Vagina (tissue), 2 donors: Measurements from ENCODE around the gene KNSTRN. TPM values are rescaled to one million over a fixed set of nuclear protein-coding genes. Genes with fewer than 3 reads are reported as not detected.

Experiments
- DNase-seq, 2 donors: peaks; one replicate each; pipeline ENCODE4 v3.0.0-alpha.2; 2017; ENCODE audit errors: extremely low spot score in 2 of 2
- H3K27ac ChIP-seq: fragments of 200-600 bp; sonication (generic); one replicate; pipeline ENCODE4 v1.5.1; 2019
- H3K27me3 ChIP-seq: fragments of 200-600 bp; sonication (generic); one replicate; pipeline ENCODE4 v1.5.1; 2019
- H3K36me3 ChIP-seq, 2 donors: fragments of 200-600 bp; sonication (generic); one replicate each; pipeline ENCODE4 v1.5.1; 2017 to 2019
- H3K4me1 ChIP-seq: fragments of 200-600 bp; sonication (generic); one replicate; pipeline ENCODE4 v1.5.1; 2019
- H3K4me3 ChIP-seq, 2 donors: fragments of 200-600 bp; sonication (generic); 1 replicate in 1 of 2; 2 replicates in 1 of 2; pipeline ENCODE4 v1.5.1; 2016 to 2019
- H3K9me3 ChIP-seq: fragments of 200-600 bp; sonication (generic); one replicate; pipeline ENCODE4 v1.5.1; 2019
- POLR2A ChIP-seq, 2 donors: fragments of 450-650 bp; IDR thresholded peaks; one replicate each; pipeline ENCODE4 v1.6.1; 2017; ENCODE audit warnings: antibody characterized with exemption in 2 of 2, mild to moderate bottlenecking in 2 of 2, moderate library complexity in 2 of 2
- POLR2AphosphoS5 ChIP-seq, 2 donors: sonication (generic); formaldehyde crosslinking; IDR thresholded peaks; one replicate each; pipeline ENCODE4 v1.9.0; 2017; ENCODE audit warnings: antibody characterized with exemption in 2 of 2, mild to moderate bottlenecking in 2 of 2, low read depth in 1 of 2; ENCODE audit not compliant: insufficient read depth in 1 of 2
- intact Hi-C: fragments of 100-400 bp; cut with DNase I; formaldehyde crosslinking; loops from one replicate; pipeline ENCODE4 v1.15.1; 2023
- total RNA-seq: library from RNA; depleted of rRNA; stranded (reverse); fragments of >200 nt; gene quantifications from one replicate; pipeline ENCODE4 v1.2.3, GENCODE V29; 2016
- TF ChIP-seq, protein P1 (sequence below), 3 experiments: fragments of 450-650 bp in 2 of 3; fragments of 200-600 bp in 1 of 3; sonication (generic) in 1 of 3; IDR thresholded peaks; one replicate each; pipeline ENCODE4 v1.5.1; 2017 to 2019; ENCODE audit warnings: antibody characterized with exemption in 3 of 3, mild to moderate bottlenecking in 2 of 3, moderate library complexity in 2 of 3

Gene KNSTRN
- total RNA-seq, 1 donor from 2014 or later, result 13.5 TPM

GRCh38 chr15:40340038-40340739, 42.3 kb upstream of the KNSTRN start:
- Histone ChIP-seq H3K4me1 (peaks cover 89% of the 10 kb centered on the region), H3K9me3 (no peaks in the 10 kb centered on the region), H3K4me3 (peak overlapping the region; percentile 44 to 45), H3K36me3 (no peaks in the 10 kb centered on the region), H3K27me3 (no peaks in the 10 kb centered on the region), H3K27ac (peak overlapping the region; percentile 94)
- intact Hi-C loops, result loop anchor here (10.0 kb wide), 1 partner anchor 85 kb away; no protein-coding TSS in a partner anchor
- no peak for DNase-seq
- TF ChIP-seq POLR2AphosphoS5 (IDR thresholded peaks at IDR 0.05; ENCODE audit: insufficient read depth in 1 of 2, low read depth in 1 of 2), result no peak
- TF ChIP-seq, protein P1, sequence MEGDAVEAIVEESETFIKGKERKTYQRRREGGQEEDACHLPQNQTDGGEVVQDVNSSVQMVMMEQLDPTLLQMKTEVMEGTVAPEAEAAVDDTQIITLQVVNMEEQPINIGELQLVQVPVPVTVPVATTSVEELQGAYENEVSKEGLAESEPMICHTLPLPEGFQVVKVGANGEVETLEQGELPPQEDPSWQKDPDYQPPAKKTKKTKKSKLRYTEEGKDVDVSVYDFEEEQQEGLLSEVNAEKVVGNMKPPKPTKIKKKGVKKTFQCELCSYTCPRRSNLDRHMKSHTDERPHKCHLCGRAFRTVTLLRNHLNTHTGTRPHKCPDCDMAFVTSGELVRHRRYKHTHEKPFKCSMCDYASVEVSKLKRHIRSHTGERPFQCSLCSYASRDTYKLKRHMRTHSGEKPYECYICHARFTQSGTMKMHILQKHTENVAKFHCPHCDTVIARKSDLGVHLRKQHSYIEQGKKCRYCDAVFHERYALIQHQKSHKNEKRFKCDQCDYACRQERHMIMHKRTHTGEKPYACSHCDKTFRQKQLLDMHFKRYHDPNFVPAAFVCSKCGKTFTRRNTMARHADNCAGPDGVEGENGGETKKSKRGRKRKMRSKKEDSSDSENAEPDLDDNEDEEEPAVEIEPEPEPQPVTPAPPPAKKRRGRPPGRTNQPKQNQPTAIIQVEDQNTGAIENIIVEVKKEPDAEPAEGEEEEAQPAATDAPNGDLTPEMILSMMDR (IDR thresholded peaks at IDR 0.05), result no peak
- TF ChIP-seq POLR2A (IDR thresholded peaks at IDR 0.05), result no peak

DNA sequence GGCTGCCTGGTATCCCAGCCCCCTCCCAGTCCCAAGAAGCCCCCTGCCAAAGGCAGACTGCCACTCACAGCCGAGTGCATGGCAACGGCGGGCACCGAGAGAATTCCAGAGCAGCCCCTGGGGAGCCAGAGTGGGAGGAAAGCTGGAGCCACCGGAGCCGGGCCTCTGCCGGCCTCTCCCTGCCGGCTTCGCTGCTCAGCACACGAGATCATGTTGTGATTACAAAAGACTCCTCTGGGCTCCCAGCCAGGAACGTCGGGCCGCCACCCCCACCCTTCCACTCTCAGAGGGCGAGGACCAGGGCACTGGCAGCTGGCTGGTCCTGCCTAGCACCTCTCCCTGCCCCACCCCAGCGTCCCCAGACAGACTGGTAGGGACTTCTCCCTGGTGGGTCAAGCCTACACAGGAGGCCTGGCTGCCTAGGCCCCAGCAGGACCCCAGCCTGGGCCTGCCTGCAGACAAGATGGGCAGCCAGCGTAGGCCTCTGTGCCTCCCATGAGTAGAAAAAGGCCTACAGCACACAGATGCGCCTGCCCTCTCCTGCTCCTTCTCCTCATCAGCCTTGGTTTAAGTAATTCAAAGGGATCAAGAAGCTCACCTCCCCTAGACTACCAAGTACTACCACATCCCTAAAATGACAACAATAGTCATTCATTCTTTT, 41.7 kb upstream of the KNSTRN start, which contains the start of gene CCDC9B:
Gene CCDC9B (minus strand): TSS at position 200 of the 661 bp plus-strand sequence. CDS start 120 bp downstream, at position 80.
- Histone ChIP-seq H3K27ac (peak within 1 kb of the TSS; percentile 94), H3K4me1 (peaks cover 84% of the 10 kb centered on the region), H3K9me3 (no peaks in the 10 kb centered on the region), H3K36me3 (no peaks in the 10 kb centered on the region), H3K27me3 (no peaks in the 10 kb centered on the region), H3K4me3 (peak within 1 kb of the TSS; percentile 44 to 45)
- intact Hi-C loops, result loop anchor here (10.0 kb wide), 1 partner anchor 84 kb away; no protein-coding TSS in a partner anchor
- TF ChIP-seq POLR2AphosphoS5 (IDR thresholded peaks at IDR 0.05; ENCODE audit: insufficient read depth in 1 of 2, low read depth in 1 of 2) (peak; percentile 86 to 87), POLR2A (IDR thresholded peaks at IDR 0.05) (peak in 1 of 2 donors; percentile 13)
- TF ChIP-seq, protein P1 (IDR thresholded peaks at IDR 0.05), result no peak
- no peak for DNase-seq

DNA sequence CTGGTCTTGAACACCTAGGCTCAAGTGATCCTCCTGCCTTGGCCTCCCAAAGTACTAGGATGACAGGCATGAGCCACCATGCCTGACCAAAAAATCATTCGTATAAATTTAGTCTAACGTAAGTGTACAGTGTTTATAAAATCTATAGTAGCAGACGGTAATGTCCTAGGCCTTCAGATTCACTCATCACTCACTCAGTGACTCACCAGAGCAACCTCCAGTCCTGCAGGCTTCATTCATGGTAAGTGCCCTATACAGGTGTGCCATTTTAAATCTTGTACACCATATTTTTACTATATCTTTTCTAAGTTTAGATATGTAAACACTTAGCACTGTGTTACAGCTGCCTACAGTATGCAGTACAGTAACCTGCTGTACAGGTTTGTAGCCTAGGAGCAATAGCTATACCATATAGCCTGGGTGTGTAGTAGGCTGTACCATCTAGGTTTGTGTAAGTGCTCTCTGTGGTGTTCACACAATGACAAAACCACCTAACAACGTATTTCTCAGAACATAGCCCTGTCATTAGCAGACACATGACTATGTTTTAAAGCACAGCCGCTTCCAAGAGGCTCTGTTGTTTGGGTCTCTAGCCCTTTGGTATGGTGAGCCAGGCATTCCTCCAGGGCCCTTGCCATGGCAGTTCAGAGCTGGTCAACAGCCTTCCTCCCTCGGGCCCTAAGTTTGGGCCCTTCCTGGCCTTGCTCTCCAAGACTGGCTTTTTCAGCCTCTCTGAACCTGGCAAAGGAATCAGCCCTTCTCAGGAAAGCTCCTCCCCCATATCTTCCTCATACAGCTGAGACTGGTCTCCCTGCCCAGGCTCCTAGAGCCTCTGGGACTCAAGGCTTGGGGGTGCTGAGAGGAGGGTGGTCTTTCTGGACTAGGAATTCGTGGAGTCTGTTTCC, 39.9 kb upstream of the KNSTRN start:
- no peaks in the 10 kb centered on the region for H3K36me3 ChIP-seq
- no peak overlapping the region for H3K4me3 ChIP-seq
- H3K27me3 ChIP-seq, result no peaks in the 10 kb centered on the region
- peaks cover 66% of the 10 kb centered on the region for H3K4me1 ChIP-seq
- no peak for DNase-seq
- H3K27ac ChIP-seq, result peak overlapping the region; percentile 94
- intact Hi-C loops, result loop anchor here (10.0 kb wide), 1 partner anchor 82 kb away; no protein-coding TSS in a partner anchor
- TF ChIP-seq POLR2A (IDR thresholded peaks at IDR 0.05) (no peak), POLR2AphosphoS5 (IDR thresholded peaks at IDR 0.05; ENCODE audit: insufficient read depth in 1 of 2, low read depth in 1 of 2) (peak in 1 of 2 donors; percentile 7)
- H3K9me3 ChIP-seq, result no peaks in the 10 kb centered on the region

GRCh38 chr15:40343512-40343911, 39.0 kb upstream of the KNSTRN start:
- intact Hi-C loops, result loop anchor here (10.0 kb wide), 1 partner anchor 81 kb away; no protein-coding TSS in a partner anchor
- Histone ChIP-seq H3K27me3 (no peaks in the 10 kb centered on the region), H3K9me3 (no peaks in the 10 kb centered on the region), H3K4me1 (peaks cover 58% of the 10 kb centered on the region), H3K4me3 (no peak overlapping the region), H3K27ac (peak overlapping the region; percentile 94), H3K36me3 (no peaks in the 10 kb centered on the region)
- TF ChIP-seq POLR2A (IDR thresholded peaks at IDR 0.05) (no peak), POLR2AphosphoS5 (IDR thresholded peaks at IDR 0.05; ENCODE audit: insufficient read depth in 1 of 2, low read depth in 1 of 2) (peak in 1 of 2 donors; percentile 44)
- TF ChIP-seq, protein P1 (IDR thresholded peaks at IDR 0.05), result no peak
- no peak for DNase-seq

DNA sequence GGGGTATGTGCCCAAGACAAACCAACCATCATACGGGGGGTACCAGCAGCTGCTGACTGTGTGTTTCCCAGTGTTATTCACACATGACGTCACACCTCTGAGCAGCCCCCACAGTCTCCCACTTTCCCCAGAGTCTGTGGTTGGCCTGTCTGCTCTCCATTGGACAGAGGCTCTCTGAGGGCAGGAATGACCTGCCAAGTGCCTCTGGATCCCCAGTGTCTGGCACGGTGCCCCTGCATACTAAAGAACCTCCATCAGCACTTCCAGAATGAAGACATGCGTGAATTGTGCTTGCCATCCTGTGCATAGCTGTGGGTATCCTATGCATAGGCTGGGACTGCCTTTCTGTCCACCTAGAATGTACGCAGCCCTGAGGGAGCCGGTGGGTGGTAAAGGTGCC, 38.3 kb upstream of the KNSTRN start:
- no peaks in the 10 kb centered on the region for H3K36me3 ChIP-seq
- H3K27ac ChIP-seq, result peak overlapping the region; percentile 94
- no peak for DNase-seq
- H3K4me1 ChIP-seq, result peaks cover 51% of the 10 kb centered on the region
- H3K9me3 ChIP-seq, result no peaks in the 10 kb centered on the region
- intact Hi-C loops, result loop anchor here (10.0 kb wide), 1 partner anchor 81 kb away; no protein-coding TSS in a partner anchor
- H3K4me3 ChIP-seq, result no peak overlapping the region
- H3K27me3 ChIP-seq, result no peaks in the 10 kb centered on the region
- TF ChIP-seq, protein P1 (IDR thresholded peaks at IDR 0.05), result no peak
- TF ChIP-seq POLR2AphosphoS5 (IDR thresholded peaks at IDR 0.05; ENCODE audit: insufficient read depth in 1 of 2, low read depth in 1 of 2) (no peak), POLR2A (IDR thresholded peaks at IDR 0.05) (no peak)
